Measurements from ENCODE around the gene BATF.

DNA sequence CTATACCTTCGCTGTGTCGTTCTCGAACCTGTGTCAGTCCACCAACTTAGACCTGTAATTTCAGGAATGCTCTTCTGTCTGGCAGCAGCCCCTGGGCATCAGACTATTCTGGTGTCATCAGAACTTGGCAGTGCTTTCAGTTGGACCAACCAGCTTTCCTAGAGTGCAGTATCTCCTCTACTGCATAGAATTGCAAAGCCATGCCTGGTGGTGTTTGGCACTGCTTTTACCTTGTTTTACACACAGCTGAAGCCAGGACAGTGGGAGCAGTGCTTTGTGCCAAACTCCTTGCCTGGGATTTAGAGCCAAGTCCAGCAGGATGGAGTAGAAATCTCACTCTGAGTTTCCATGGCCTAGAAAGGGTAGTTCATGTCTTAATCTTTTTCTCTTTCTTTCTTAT lies 57.6 kb downstream of the BATF start:
- TF ChIP-seq, protein P1, sequence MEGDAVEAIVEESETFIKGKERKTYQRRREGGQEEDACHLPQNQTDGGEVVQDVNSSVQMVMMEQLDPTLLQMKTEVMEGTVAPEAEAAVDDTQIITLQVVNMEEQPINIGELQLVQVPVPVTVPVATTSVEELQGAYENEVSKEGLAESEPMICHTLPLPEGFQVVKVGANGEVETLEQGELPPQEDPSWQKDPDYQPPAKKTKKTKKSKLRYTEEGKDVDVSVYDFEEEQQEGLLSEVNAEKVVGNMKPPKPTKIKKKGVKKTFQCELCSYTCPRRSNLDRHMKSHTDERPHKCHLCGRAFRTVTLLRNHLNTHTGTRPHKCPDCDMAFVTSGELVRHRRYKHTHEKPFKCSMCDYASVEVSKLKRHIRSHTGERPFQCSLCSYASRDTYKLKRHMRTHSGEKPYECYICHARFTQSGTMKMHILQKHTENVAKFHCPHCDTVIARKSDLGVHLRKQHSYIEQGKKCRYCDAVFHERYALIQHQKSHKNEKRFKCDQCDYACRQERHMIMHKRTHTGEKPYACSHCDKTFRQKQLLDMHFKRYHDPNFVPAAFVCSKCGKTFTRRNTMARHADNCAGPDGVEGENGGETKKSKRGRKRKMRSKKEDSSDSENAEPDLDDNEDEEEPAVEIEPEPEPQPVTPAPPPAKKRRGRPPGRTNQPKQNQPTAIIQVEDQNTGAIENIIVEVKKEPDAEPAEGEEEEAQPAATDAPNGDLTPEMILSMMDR (IDR thresholded peaks at IDR 0.05), result no peak
- TF ChIP-seq EZH2 (IDR thresholded peaks at IDR 0.05; ENCODE audit: borderline replicate concordance, insufficient read depth, low read depth, low read length, poor library complexity, severe bottlenecking), result no peak

Data from B cell (primary cell).